H1 (cell line): ENCODE results near the gene OBI1. TPM values are rescaled to one million over a fixed set of nuclear protein-coding genes. Genes with fewer than 3 reads are reported as not detected.

Experiments used
- EZH2 ChIP-seq: fragments of 200-600 bp; sonication (generic); IDR thresholded peaks from 2 replicates; pipeline ENCODE4 v1.7.1; 2012; ENCODE audit warnings: low read depth, mild to moderate bottlenecking, moderate library complexity, low read length, inconsistent platforms; ENCODE audit not compliant: severe bottlenecking
- KDM1A ChIP-seq: fragments of 200-600, 300-600 bp; sonication (generic); IDR thresholded peaks from 2 replicates; pipeline ENCODE4 v1.7.1; 2016; ENCODE audit warnings: mild to moderate bottlenecking, low read length, borderline replicate concordance
- PHF8 ChIP-seq: fragments of 200-600 bp; sonication (generic); conservative IDR thresholded peaks from 2 replicates; pipeline ENCODE4 v1.7.1; 2012; ENCODE audit warnings: low read depth, mild to moderate bottlenecking, inconsistent platforms, low read length, moderate library complexity
- SAP30 ChIP-seq: fragments of 300-600 bp; sonication (generic); IDR thresholded peaks from 2 replicates; pipeline ENCODE4 v1.7.1; 2012; ENCODE audit warnings: low read length, moderate library complexity, mild to moderate bottlenecking, inconsistent platforms; ENCODE audit not compliant: insufficient read depth, insufficient replicate concordance
- SIRT6 ChIP-seq: IDR thresholded peaks from one replicate; pipeline ENCODE4 v1.7.1; 2012; ENCODE audit warnings: low read length, inconsistent platforms
- SIX5 ChIP-seq: IDR thresholded peaks from 2 replicates; pipeline ENCODE4 v1.6.1; 2011; ENCODE audit warnings: mild to moderate bottlenecking, low read depth, low read length
- SP1 ChIP-seq: IDR thresholded peaks from 2 replicates; pipeline ENCODE4 v1.6.1; 2011; ENCODE audit warnings: low read depth, low read length
- TCF12 ChIP-seq: IDR thresholded peaks from 2 replicates; pipeline ENCODE4 v1.6.1; 2011; ENCODE audit warnings: low read depth, mild to moderate bottlenecking, low read length
- YY1 ChIP-seq: IDR thresholded peaks from 2 replicates; pipeline ENCODE4 v1.6.1; 2011; ENCODE audit warnings: low read depth, mild to moderate bottlenecking, low read length
- polyA plus RNA-seq, 7 experiments: library from polyadenylated mRNA; depleted of rRNA in 3 of 7; stranded (reverse) in 5 of 7; unstranded in 2 of 7; fragments of >200 nt in 5 of 7; fragments of 200-250 nt in 2 of 7; gene quantifications; 1 replicate in 5 of 7; 2 replicates in 1 of 7; 4 replicates in 1 of 7; pipeline versions ENCODE4 v1.2.1 to v1.2.3, GENCODE V29; 2011 to 2013; ENCODE audit warnings: missing spikeins in 2 of 7, mixed read lengths in 2 of 7
- total RNA-seq: library from RNA; stranded (reverse); fragmentation: NEBNext Ultra II Directional; extraction: Animal tissue kit (Norgen Biotek cat#: 25700); gene quantifications from 2 replicates; pipeline ENCODE4 v1.2.1, GENCODE V29; 2021

OBI1 gene
- total and polyA plus RNA-seq, 2 of the 8 experiments (the other 6 are each of a cell fraction or from before 2014, with no cell fraction given) = 7.1 to 14.3 TPM

DNA sequence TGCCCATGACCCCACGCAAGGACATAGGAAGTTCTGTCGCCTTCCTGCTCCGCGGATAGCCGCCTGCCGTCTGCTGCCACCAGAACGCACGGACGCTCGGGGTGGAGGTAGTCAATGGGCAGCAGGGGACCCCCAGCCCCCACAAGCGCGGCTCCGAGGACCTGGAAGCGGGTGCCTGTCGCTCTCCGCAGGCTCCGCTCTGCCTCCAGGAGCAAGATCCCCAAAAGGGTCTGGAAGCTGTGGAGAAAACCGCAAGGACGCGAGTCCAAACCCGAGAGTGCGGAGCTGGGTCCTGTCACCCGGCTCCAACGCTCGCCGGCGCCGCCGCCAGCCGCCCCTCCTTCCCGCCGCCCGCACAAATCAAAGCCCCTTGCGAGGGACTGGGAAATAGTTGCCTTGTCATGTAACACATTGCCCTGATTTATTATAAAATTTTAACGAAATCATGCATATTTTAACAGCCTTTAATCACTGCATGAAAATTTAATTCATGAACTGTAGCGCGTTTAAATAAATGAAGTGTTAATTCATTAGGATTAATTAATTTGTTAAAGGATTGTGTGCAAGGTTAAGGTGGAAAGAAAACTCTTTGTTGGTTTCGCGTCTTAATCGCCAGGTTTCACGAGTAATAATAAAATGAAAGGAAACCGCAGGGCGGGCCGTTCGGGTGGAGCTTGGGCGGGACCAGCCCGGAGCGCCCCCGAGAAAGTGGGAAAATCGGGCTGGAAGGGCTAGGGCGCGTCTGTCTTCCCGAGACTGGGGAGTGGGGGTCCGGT is 50.1 kb downstream of the OBI1 start (continued):
- TF ChIP-seq PHF8 (no peak), SIRT6 (no peak), SP1 (no peak), SIX5 (no peak), KDM1A (no peak), YY1 (no peak), TCF12 (no peak), SAP30 (no peak), EZH2 (peak; percentile 96)
